ENCODE measurements around the gene MED13L.

- TF ChIP-seq CTCF (IDR thresholded peaks at IDR 0.05) (no peak), RFX5 (IDR thresholded peaks at IDR 0.05; ENCODE audit: low read length) (no peak), POLR2AphosphoS5 (IDR thresholded peaks at IDR 0.05; ENCODE audit: low read depth, low read length) (no peak)
Observed at GRCh38 chr12:116138364-116138763, 139.1 kb downstream of the MED13L start.

Measured in SK-N-SH (cell line).